ENCODE results near the gene WDPCP. TPM values are rescaled to one million over a fixed set of nuclear protein-coding genes. Genes with fewer than 3 reads are reported as not detected.

WDPCP gene
- total and polyA plus RNA-seq, 10 of the 15 experiments (the other 5 are each of a cell fraction or from before 2014, with no cell fraction given) = 2.1 to 7.9 (median 4.6) TPM

DNA sequence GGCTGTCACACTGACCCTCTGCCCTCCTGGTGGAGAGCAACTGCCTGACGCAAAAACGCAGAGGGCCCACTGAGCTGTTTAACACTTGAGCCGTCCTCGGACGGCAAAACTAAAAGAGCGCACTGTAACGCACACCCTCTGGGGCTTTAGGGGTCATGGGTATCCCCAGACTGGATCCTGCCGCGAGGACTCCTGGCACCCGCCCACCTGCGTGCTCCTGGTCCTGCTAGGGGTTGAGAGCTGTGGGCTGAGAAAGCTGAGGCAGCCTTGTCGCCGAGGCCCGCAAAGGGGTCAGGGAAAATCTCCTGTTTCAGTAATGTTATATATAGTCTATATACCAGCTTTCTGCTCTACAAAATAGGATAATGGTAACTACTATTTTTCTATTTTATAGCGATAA, 39.6 kb upstream of the WDPCP start:
- in situ Hi-C loops (cut with MboI) = no loop called here
- SMC1A ChIA-PET (ENCODE audit: uncharacterized antibody, unreplicated experiment) = interaction anchor here (0.9 kb wide), 1 partner anchor 72 kb away, joined by 3 read pairs; no protein-coding TSS in a partner anchor
- WGBS (ENCODE audit: insufficient coverage, insufficient replicate concordance, low lambda C conversion rate, missing lambda C conversion rate) = 92% methylated on average over 15 of the region's 15 CpGs
- ATAC-seq (no peak), DNase-seq (ENCODE audit: low read depth, low spot score) (no peak), FAIRE-seq (no peak)
- peaks cover 1% of the 10 kb centered on the region; the same call in 2 of the 3 replicates for H3K9me3 ChIP-seq (replicated peaks; ENCODE audit: control insufficient read depth, insufficient read depth, low read length)
- H4K20me1 ChIP-seq (ENCODE audit: control insufficient read depth, insufficient read depth) = no peaks in the 10 kb centered on the region
- no peaks in the 10 kb centered on the region for H3K36me3 ChIP-seq (ENCODE audit: control insufficient read depth in 2 of 2, insufficient read depth in 2 of 2, low read length in 1 of 2)
- no peak overlapping the region for H2AFZ ChIP-seq (ENCODE audit: control insufficient read depth, low read depth, low read length)
- CTCF ChIA-PET = no interaction called here
- no TSS peak for BruUV-seq (replicated peaks)
- RAD21 ChIA-PET (ENCODE audit: unreplicated experiment) = no interaction called here
- POLR2A ChIA-PET = no interaction called here
- intact Hi-C loops (cut with micrococcal nuclease; ENCODE audit: unreplicated experiment) = no loop called here
- H3K4me1 ChIP-seq (ENCODE audit: control insufficient read depth, insufficient read depth, low read length) = peaks cover 3% of the 10 kb centered on the region; the same call in 1 of the 2 replicates
- no peaks in the 10 kb centered on the region for H3K27me3 ChIP-seq (replicated peaks in 1 of 2; ENCODE audit: control insufficient read depth in 2 of 2, insufficient read depth in 2 of 2, low read length in 1 of 2)
- no peak overlapping the region for H3K9ac ChIP-seq (ENCODE audit: control insufficient read depth, insufficient read depth, low read length)
- H3K79me2 ChIP-seq (ENCODE audit: control insufficient read depth, insufficient read depth, low read length) = no peaks in the 10 kb centered on the region
- no peak overlapping the region for H3K27ac ChIP-seq (ENCODE audit: control insufficient read depth, insufficient read depth)
- H3K4me3 ChIP-seq = no peak overlapping the region
- H3K4me2 ChIP-seq (ENCODE audit: control insufficient read depth, insufficient read depth) = no peak overlapping the region
- no peak for TF ChIP-seq BMI1 (IDR thresholded peaks at IDR 0.05; ENCODE audit: borderline replicate concordance)
- TF ChIP-seq, protein P1, sequence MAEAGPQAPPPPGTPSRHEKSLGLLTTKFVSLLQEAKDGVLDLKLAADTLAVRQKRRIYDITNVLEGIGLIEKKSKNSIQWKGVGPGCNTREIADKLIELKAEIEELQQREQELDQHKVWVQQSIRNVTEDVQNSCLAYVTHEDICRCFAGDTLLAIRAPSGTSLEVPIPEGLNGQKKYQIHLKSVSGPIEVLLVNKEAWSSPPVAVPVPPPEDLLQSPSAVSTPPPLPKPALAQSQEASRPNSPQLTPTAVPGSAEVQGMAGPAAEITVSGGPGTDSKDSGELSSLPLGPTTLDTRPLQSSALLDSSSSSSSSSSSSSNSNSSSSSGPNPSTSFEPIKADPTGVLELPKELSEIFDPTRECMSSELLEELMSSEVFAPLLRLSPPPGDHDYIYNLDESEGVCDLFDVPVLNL (IDR thresholded peaks at IDR 0.05; ENCODE audit: low read depth, low read length) = no peak
- no peak for TF ChIP-seq TARDBP (IDR thresholded peaks at IDR 0.05; ENCODE audit: borderline replicate concordance)
- TF ChIP-seq NR2C2 (IDR thresholded peaks at IDR 0.05; ENCODE audit: borderline replicate concordance, control insufficient read depth, insufficient read length, low read depth) = no peak
- TF ChIP-seq ZNF217 (IDR thresholded peaks at IDR 0.05) = no peak
- TF ChIP-seq, protein P2, sequence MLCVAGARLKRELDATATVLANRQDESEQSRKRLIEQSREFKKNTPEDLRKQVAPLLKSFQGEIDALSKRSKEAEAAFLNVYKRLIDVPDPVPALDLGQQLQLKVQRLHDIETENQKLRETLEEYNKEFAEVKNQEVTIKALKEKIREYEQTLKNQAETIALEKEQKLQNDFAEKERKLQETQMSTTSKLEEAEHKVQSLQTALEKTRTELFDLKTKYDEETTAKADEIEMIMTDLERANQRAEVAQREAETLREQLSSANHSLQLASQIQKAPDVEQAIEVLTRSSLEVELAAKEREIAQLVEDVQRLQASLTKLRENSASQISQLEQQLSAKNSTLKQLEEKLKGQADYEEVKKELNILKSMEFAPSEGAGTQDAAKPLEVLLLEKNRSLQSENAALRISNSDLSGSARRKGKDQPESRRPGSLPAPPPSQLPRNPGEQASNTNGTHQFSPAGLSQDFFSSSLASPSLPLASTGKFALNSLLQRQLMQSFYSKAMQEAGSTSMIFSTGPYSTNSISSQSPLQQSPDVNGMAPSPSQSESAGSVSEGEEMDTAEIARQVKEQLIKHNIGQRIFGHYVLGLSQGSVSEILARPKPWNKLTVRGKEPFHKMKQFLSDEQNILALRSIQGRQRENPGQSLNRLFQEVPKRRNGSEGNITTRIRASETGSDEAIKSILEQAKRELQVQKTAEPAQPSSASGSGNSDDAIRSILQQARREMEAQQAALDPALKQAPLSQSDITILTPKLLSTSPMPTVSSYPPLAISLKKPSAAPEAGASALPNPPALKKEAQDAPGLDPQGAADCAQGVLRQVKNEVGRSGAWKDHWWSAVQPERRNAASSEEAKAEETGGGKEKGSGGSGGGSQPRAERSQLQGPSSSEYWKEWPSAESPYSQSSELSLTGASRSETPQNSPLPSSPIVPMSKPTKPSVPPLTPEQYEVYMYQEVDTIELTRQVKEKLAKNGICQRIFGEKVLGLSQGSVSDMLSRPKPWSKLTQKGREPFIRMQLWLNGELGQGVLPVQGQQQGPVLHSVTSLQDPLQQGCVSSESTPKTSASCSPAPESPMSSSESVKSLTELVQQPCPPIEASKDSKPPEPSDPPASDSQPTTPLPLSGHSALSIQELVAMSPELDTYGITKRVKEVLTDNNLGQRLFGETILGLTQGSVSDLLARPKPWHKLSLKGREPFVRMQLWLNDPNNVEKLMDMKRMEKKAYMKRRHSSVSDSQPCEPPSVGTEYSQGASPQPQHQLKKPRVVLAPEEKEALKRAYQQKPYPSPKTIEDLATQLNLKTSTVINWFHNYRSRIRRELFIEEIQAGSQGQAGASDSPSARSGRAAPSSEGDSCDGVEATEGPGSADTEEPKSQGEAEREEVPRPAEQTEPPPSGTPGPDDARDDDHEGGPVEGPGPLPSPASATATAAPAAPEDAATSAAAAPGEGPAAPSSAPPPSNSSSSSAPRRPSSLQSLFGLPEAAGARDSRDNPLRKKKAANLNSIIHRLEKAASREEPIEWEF (IDR thresholded peaks at IDR 0.05; ENCODE audit: insufficient replicate concordance, low read depth, low read length) = no peak
- TF ChIP-seq JUND (IDR thresholded peaks at IDR 0.05; ENCODE audit: low read depth, low read length) = no peak
- no peak for TF ChIP-seq CEBPB (IDR thresholded peaks at IDR 0.05; ENCODE audit: borderline replicate concordance in 1 of 2, low read depth in 2 of 2, low read length in 2 of 2)
- TF ChIP-seq SUPT20H (IDR thresholded peaks at IDR 0.05; ENCODE audit: borderline replicate concordance, control insufficient read depth, low read depth, low read length) = no peak
- TF ChIP-seq, protein P3, sequence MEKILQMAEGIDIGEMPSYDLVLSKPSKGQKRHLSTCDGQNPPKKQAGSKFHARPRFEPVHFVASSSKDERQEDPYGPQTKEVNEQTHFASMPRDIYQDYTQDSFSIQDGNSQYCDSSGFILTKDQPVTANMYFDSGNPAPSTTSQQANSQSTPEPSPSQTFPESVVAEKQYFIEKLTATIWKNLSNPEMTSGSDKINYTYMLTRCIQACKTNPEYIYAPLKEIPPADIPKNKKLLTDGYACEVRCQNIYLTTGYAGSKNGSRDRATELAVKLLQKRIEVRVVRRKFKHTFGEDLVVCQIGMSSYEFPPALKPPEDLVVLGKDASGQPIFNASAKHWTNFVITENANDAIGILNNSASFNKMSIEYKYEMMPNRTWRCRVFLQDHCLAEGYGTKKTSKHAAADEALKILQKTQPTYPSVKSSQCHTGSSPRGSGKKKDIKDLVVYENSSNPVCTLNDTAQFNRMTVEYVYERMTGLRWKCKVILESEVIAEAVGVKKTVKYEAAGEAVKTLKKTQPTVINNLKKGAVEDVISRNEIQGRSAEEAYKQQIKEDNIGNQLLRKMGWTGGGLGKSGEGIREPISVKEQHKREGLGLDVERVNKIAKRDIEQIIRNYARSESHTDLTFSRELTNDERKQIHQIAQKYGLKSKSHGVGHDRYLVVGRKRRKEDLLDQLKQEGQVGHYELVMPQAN (conservative IDR thresholded peaks at IDR 0.05) = no peak
- TF ChIP-seq, protein P4, sequence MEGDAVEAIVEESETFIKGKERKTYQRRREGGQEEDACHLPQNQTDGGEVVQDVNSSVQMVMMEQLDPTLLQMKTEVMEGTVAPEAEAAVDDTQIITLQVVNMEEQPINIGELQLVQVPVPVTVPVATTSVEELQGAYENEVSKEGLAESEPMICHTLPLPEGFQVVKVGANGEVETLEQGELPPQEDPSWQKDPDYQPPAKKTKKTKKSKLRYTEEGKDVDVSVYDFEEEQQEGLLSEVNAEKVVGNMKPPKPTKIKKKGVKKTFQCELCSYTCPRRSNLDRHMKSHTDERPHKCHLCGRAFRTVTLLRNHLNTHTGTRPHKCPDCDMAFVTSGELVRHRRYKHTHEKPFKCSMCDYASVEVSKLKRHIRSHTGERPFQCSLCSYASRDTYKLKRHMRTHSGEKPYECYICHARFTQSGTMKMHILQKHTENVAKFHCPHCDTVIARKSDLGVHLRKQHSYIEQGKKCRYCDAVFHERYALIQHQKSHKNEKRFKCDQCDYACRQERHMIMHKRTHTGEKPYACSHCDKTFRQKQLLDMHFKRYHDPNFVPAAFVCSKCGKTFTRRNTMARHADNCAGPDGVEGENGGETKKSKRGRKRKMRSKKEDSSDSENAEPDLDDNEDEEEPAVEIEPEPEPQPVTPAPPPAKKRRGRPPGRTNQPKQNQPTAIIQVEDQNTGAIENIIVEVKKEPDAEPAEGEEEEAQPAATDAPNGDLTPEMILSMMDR (IDR thresholded peaks at IDR 0.05 in 2 of 3, conservative IDR thresholded peaks at IDR 0.05 in 1 of 3; ENCODE audit: control insufficient read depth in 2 of 3, extremely low read depth in 1 of 3, insufficient read depth in 1 of 3, low read depth in 3 of 3, low read length in 3 of 3) = no peak
- TF ChIP-seq HDAC6 (IDR thresholded peaks at IDR 0.05; ENCODE audit: unreplicated experiment) = no peak
- TF ChIP-seq CHD1 (IDR thresholded peaks at IDR 0.05; ENCODE audit: low read depth, low read length) = no peak
